ENCODE data around the gene TMEM9. TPM values are rescaled to one million over a fixed set of nuclear protein-coding genes. Genes with fewer than 3 reads are reported as not detected.

Gene TMEM9
- total RNA-seq, 4 donors from 2014 or later: 73.6 to 163 (median 117) TPM

- no peak for DNase-seq
- H3K27ac ChIP-seq: no peak overlapping the region
- H3K4me3 ChIP-seq: no peak overlapping the region
- intact Hi-C loops (cut with DNase I; ENCODE audit: low total_unique reads): no loop called here
- no peaks in the 10 kb centered on the region for H3K36me3 ChIP-seq
- H3K4me1 ChIP-seq: peaks cover 0 to 8% of the 10 kb centered on the region in 2 donors
- no peaks in the 10 kb centered on the region for H3K27me3 ChIP-seq
- no peak for TF ChIP-seq POLR2A (IDR thresholded peaks at IDR 0.05)
- TF ChIP-seq CTCF (IDR thresholded peaks at IDR 0.05): no peak
- no peaks in the 10 kb centered on the region for H3K9me3 ChIP-seq
Measured at GRCh38 chr1:201128962-201129361, 25.3 kb downstream of the TMEM9 start.

DNA sequence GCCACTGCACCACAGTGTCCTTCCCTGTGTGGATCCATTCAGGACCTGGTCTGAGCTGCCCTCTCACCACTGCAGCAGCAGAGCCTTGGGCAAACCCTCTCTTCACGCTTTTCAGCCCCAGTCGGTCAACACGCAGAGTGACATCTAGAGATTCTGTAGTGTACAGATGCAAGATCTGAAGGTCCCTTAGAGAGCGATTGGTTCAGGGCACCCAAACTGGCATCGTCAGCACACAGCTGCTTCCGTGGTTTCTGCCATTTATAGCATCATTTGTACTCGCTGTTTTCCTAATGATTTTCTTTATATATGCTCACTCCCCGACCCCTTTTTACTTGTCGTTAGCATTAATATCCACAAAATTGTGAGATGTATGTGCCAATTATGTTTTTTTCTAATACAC, 25.8 kb downstream of the TMEM9 start:
- Histone ChIP-seq H3K27ac (no peak overlapping the region), H3K36me3 (no peaks in the 10 kb centered on the region), H3K4me1 (peaks cover 0 to 8% of the 10 kb centered on the region in 2 donors), H3K9me3 (no peaks in the 10 kb centered on the region), H3K27me3 (no peaks in the 10 kb centered on the region), H3K4me3 (no peak overlapping the region)
- DNase-seq: no peak
- intact Hi-C loops (cut with DNase I; ENCODE audit: low total_unique reads): no loop called here
- TF ChIP-seq CTCF (IDR thresholded peaks at IDR 0.05) (no peak), POLR2A (IDR thresholded peaks at IDR 0.05) (no peak)

GRCh38 chr1:201127755-201128455, 26.4 kb downstream of the TMEM9 start:
- intact Hi-C loops (cut with DNase I; ENCODE audit: low total_unique reads): no loop called here
- Histone ChIP-seq H3K9me3 (no peaks in the 10 kb centered on the region), H3K27me3 (no peaks in the 10 kb centered on the region), H3K36me3 (no peaks in the 10 kb centered on the region), H3K27ac (no peak overlapping the region), H3K4me3 (no peak overlapping the region), H3K4me1 (peaks cover 0 to 8% of the 10 kb centered on the region in 2 donors)
- TF ChIP-seq CTCF (IDR thresholded peaks at IDR 0.05): no peak
- TF ChIP-seq POLR2A (IDR thresholded peaks at IDR 0.05): no peak
- DNase-seq: no peak

DNA sequence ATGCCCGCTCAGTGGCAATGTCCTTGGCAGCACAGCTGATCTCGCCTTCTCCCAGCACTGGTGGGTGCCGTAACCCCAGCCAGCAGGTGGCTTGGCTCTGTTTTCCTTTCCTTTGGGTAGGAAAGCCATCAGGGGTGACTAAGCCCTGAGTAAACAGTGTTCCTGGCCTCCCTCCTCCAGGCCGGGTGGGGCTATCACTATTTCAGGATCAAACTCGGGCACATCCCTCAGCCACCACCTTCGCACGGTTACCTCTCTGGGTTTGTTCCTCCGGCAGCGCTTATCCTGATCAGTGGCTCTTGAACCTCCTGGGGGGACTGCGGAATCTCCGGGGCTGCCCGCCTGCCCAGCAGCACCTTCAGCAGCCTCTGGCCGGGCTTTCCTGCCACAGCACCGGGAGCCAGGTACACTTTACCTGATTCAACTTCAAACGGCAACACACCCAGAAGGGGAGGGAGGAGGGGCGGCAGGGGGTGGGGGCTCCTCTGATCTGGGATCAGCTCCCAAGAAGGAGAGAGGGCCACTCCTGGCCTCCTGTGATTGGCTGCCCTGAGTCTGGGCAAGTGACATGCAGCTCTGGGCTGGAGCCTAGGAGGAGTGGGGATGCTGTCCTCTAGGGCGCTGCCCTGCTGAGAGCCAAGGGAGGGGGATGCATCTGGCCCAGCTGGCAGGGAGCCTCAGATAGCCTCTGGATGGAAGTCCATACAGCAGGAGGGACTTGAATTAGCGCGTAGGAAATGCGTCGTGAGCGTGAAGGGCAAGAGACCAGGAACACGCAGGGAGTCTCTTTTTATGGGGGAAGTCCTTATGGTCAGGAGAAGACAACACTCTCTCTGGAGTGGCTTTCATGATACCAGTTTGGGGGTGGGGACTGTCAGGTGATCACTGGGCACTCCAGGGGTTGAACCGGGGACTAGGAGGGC, 27.2 kb downstream of the TMEM9 start, which contains the start of gene ASCL5:
Gene ASCL5 (minus strand): TSS at position 353 of the 923 bp plus-strand sequence. CDS start 11,812 bp downstream, outside the sequence.
- H3K4me3 ChIP-seq: no peak within 1 kb of the TSS
- peak within 1 kb of the TSS; percentile 32 to 66 for H3K27ac ChIP-seq
- peaks cover 0 to 8% of the 10 kb centered on the region in 2 donors for H3K4me1 ChIP-seq
- no peaks in the 10 kb centered on the region for H3K9me3 ChIP-seq
- H3K36me3 ChIP-seq: no peaks in the 10 kb centered on the region
- DNase-seq: no peak
- no peaks in the 10 kb centered on the region for H3K27me3 ChIP-seq
- TF ChIP-seq POLR2A (IDR thresholded peaks at IDR 0.05): no peak
- TF ChIP-seq CTCF (IDR thresholded peaks at IDR 0.05): no peak
- intact Hi-C loops (cut with DNase I; ENCODE audit: low total_unique reads): no loop called here

DNA sequence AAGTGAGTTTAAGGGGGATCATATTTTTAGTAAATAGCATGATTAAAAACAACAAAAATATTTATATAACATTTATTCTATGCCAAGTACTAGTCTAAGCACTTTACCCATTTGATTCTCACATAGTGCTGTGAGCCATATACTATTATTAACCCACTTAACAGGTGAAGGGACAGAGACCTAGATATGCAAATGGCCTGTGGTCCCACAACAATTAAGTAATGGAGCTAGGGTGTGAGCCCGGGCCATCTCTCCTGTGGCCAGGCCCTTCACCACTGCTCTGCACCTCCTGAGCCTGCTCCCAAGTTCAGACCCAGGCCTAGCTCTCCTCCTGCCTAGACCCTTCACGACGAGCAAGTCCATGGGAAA, 27.8 kb downstream of the TMEM9 start:
- intact Hi-C loops (cut with DNase I; ENCODE audit: low total_unique reads): no loop called here
- H3K4me1 ChIP-seq: peaks cover 0 to 8% of the 10 kb centered on the region in 2 donors
- H3K9me3 ChIP-seq: no peaks in the 10 kb centered on the region
- H3K36me3 ChIP-seq: no peaks in the 10 kb centered on the region
- H3K4me3 ChIP-seq: no peak overlapping the region
- peak overlapping the region; percentile 32 to 66 for H3K27ac ChIP-seq
- H3K27me3 ChIP-seq: no peaks in the 10 kb centered on the region
- DNase-seq: no peak
- no peak for TF ChIP-seq CTCF (IDR thresholded peaks at IDR 0.05)
